NCI-H1092 treated with DMSO at 0.1 percent for 48 hours (cell line): Measurements from ENCODE around the gene PPP2R1A.
"Not testable (repeated sequence)": the region's sequence is repeated elsewhere in the genome, so short reads cannot be mapped to it uniquely, and the experiment has no call there.

Source experiments
- DNase-seq: peaks from one replicate; lab custom pipeline; 2025; lab: John Stamatoyannopoulos, UW

PPP2R1A gene

GRCh38 chr19:52200755-52201391 is 11.0 kb downstream of the PPP2R1A start:
- DNase-seq: not testable (repeated sequence)

- DNase-seq: no peak
Observed at GRCh38 chr19:52206481-52206880, 16.6 kb downstream of the PPP2R1A start.

- no peak for DNase-seq
Observed at GRCh38 chr19:52211203-52211602, 21.4 kb downstream of the PPP2R1A start.

GRCh38 chr19:52211926-52212571 is 22.2 kb downstream of the PPP2R1A start:
- DNase-seq: no peak

- no peak for DNase-seq
Observed at GRCh38 chr19:52212572-52213255, 22.9 kb downstream of the PPP2R1A start.

- no peak for DNase-seq
Observed at GRCh38 chr19:52214241-52214640, 24.4 kb downstream of the PPP2R1A start.

DNA sequence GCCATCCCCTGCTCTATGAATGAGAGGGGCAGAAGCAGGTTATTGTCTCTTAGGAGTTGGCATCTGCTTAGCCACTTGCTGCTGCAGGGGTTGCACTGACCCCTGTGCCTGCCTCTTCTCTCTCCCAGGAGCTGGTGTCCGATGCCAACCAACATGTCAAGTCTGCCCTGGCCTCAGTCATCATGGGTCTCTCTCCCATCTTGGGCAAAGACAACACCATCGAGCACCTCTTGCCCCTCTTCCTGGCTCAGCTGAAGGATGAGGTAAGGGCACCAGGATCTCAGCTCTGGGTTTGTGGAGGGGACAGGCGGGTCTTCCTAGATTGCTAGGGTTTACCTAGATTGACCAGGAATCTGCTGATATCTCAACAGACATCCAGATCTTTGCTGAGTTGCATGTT is 26.5 kb downstream of the PPP2R1A start:
- DNase-seq: no peak

GRCh38 chr19:52217576-52217975 is 27.7 kb downstream of the PPP2R1A start:
- no peak for DNase-seq

- no peak for DNase-seq
Observed at GRCh38 chr19:52219611-52220010, 29.8 kb downstream of the PPP2R1A start.

DNA sequence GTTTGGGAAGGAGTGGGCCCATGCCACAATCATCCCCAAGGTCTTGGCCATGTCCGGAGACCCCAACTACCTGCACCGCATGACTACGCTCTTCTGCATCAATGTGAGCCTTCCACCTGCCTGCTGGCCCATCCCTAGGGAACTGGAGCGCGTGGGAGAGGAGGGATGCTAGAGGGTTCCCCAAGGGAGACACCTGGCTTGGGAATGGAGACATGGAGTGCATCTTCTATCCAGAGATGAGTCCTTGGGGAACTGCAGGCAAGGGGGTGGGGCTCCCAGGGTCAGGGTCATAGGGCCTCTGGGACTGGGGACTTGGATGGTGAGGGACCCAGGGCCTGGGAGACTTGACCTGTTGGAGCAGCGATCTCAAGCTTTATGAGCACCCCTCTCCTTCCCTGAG is 31.2 kb downstream of the PPP2R1A start:
- no peak for DNase-seq

GRCh38 chr19:52221831-52222375 is 32.1 kb downstream of the PPP2R1A start:
- no peak for DNase-seq

DNA sequence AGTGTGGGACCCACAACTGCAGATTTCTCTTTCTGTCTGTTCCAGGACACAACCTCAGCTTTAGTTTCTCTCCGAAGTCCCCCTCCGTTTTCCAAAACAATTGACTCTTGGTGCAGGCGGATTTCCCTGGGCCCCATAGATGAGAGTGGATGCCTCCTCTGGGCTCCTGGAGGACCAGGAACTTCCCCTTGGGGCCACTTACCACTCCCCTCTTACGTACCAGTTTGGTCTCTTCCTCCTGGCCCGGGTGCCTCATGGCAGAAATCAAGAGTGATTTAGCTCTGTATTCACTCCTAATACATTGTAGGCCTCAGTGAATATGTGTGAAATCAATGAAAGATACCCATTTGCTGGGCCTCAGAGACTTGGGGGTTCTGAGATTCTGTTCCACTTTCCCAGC is 34.4 kb downstream of the PPP2R1A start:
- DNase-seq: no peak

DNA sequence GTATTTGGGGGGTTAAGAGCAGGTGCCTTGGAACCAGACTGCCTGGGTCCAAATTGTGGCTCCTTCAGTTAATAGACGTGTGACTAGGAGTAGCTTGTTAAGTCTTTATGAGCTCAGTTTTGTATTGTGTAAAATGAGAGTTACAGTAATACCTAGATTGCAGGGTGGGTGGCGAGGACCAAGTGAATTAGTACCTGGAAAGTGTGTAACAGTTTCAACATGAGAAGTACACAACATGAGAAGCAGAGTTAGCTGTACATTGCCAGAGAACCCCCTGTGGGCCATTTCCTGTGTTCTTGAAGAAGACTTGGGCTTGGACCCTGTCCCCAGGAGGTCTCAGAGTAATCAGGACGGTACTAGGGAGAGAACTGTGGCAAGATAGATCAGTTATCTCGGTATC is 36.8 kb downstream of the PPP2R1A start:
- DNase-seq: no peak

- DNase-seq: no peak
Observed at GRCh38 chr19:52227196-52227940, 37.5 kb downstream of the PPP2R1A start.

- DNase-seq: no peak
Observed at GRCh38 chr19:52227980-52228379, 38.1 kb downstream of the PPP2R1A start.

DNA sequence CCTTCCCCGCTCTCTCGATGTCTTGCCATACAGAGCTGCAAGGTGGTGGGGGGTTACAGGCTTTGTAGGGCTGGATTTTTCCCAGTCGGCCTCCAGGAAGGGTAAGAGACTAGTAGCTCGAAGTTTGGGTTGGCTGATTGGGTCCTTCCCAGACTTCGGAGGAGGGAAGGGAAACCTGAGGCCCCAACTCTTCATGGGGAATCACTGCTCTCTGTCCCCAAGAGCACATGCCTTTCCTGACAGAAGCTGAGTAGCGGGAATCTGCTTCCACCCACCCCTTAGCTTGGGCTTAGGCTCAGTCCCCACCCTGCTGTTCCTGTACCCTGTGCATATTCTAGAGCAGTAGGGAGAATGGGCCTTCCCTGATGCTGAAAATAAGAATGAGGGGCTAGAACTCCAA is 39.7 kb downstream of the PPP2R1A start:
- DNase-seq: no peak

DNA sequence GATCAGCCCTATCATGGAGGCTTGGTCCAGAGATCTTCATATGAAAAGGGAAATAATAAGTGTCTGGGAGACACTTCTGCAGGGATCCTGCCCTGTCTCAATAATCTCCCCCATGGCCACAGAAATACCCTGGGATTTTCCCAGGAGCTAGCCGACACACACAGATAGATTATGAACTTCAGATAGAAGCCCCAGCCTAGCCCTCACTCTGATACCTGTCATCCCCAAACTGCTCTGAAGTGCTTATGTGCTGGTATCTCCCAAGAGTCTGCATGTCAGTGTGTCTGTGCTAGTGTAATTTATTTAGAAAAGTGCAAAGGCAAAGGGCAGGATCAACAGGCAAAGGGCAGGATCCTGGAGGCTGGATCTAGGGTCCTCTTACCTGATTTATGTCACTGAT is 40.8 kb downstream of the PPP2R1A start:
- no peak for DNase-seq

DNA sequence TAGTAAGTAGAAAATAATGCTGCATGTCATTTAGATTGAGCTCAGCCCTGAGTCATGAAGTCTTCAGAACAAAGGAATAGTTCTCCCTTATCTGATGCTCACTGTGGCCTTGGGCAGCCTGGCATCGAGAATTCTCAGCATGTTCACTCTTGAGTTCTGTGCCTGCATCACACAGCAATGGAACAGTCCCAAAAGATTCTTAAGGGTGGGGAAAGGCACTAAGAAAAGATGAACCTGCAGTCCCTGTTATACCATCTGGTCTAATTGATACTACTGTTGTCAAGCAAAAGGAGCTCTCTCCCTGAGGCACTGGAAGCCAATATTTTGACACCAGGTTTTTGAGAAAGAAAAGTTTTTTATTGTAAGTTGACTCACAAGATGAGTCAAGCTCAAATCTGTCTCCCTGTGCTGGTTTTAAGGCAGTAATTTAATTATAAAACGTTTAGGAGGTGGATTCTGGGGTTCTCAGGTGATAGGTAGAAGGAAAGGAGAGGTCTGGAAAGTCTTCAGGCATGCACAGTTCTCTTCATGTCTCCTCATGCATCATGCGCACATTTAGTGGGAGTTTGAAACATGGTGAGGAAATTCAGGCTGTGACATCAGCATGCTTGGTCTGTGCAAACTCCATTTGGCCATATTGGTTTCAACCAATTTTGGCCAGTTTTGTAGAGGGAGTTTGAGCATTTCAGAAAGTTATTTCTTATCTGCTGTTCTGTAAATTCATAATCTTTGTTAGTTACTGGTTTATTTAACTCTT is 41.5 kb downstream of the PPP2R1A start:
- DNase-seq: no peak

GRCh38 chr19:52234406-52234805 is 44.6 kb downstream of the PPP2R1A start:
- DNase-seq: no peak

GRCh38 chr19:52237197-52237596 is 47.3 kb downstream of the PPP2R1A start:
- DNase-seq: no peak

- DNase-seq: peak; percentile 15
Observed at GRCh38 chr19:52237771-52238400, 48.0 kb downstream of the PPP2R1A start.
